T-helper 22 cell (primary cell): ENCODE data around the gene MLLT3.

Source experiments
- DNase-seq: peaks from one replicate; pipeline ENCODE4 v3.0.0-alpha.2; 2020; ENCODE audit warnings: low read depth

The MLLT3 gene

GRCh38 chr9:20625003-20625349 is 2.7 kb upstream of the MLLT3 start:
- DNase-seq, result no peak

DNA sequence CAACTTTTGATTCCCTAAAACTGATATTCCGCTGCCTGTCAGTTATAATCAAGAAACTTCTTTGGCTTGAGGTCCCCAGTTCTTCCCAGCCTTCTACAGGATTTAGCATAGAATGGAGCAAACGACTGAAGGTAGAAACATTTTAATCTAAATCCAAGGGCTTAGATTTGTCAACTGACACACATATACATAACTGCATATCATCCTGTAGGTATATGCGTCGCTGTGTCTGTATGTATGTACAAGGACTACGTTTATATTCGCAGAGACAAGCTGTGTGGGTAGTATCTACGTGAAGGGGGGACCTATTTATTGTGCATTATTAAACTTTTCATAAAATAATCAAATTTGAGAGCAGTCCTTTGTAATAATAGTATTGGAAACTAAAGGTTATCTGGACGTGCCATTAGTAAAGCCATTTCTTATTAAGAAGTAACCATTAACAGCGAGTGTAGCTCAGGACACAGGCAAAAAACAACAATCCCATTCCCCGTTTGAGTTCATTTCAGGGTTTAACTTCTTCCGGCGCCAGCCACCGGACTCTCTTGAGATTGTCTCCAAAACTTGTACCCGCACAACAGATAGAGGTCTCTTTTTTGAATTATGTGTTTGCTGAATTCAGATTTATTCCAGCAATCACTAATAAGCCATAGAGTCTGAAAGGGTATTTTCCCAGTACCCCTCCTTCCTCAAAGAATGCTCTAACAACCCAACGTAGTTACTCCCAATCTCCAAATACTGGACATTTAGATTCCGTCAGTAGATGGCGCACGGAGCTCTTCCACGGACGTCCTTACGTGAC is 2.1 kb upstream of the MLLT3 start:
- no peak for DNase-seq

DNA sequence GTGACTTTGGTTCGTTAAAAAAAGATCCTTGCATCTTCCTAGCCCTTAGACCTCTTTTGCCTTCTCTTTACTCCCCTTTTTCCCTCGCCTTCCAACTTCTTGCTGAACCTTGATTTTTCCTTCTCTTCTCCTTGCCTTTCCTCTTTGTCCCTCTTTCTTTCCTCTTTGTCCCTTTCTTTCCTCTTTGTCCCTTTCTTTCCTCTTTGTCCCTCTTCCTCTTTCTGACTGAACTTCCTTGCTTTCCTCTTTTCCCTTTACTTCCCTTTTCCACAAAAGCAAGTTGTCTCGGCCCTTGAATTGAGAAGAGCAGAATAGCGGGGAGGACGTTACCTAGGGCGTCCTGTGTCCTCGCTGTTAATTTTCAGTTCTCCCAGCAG is 1.4 kb upstream of the MLLT3 start:
- DNase-seq, result no peak

DNA sequence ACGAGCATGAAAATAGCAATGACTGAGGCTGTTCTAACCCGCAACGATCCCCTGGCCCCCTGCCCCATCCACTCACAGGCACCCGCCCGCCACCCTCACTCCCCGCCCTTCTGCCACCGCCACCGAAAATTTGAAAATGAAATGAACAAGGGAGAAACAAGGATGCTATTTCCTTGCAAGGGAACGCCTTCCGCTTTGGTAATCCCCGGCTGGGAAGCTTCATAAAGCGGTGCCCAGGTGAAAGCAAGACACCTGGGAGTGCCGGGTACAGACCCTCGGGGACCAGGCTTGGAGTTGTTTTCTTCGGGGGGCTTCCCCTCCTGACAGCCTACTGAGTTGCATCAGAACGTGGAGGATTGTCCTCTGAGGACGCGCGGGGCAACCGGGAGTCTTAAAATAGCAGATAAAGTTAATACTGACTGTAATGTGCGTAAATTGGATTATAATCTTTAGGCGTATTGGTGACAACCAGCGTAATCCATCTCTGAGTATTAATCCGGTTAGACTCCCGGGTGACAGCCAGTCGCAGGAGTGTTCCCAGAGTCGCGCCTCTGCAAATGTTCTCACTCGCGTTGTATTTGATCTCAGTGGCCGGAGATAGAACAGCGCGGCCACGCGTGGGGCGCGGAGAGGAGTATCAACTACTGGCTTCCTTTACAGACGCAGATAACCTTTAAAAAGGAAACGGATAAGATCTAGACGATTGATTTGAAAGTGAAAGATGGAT is 885 bp upstream of the MLLT3 start:
- peak; percentile 59 for DNase-seq

GRCh38 chr9:20621471-20622329 is 599 bp downstream of the MLLT3 start:
- peak; percentile 72 for DNase-seq

DNA sequence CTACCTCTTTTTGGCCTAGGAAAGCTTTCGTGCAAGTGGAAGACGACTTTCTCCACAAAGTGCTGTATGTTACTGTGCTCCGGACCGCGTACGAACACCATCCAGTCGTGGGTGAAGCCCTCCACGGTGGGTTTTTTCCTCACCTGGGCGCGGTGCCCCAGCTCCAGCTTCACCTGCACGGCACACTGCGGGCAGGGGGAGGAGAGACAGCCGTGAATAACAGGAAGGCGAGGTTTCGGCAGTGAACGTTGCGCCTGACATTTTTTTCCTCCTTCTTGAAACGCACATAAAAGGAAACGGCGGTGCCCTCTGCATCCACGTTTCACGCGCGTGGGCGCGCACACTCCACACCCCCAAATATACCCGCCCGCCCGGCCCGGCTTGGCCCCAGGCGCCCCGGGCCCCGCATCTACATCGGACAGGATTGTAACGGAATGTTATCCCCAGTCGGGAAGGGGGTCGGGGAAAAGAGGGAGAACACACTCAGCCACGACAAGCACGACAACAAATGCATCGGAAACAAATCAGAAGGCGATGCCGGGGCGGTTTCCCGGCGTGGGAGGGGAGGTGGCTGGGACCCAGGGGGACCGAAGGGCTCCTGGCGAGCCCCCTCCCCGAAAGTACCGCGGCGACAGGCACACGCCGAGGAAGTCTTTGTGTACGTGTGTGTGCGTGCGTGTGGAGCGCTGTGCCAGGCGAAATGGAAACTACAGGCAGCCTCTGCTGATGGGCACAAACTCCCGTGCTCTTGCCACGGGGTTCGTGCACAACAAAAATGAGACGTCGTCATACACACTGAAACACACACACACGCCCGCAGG is 1.4 kb downstream of the MLLT3 start:
- peak; percentile 41 for DNase-seq

DNA sequence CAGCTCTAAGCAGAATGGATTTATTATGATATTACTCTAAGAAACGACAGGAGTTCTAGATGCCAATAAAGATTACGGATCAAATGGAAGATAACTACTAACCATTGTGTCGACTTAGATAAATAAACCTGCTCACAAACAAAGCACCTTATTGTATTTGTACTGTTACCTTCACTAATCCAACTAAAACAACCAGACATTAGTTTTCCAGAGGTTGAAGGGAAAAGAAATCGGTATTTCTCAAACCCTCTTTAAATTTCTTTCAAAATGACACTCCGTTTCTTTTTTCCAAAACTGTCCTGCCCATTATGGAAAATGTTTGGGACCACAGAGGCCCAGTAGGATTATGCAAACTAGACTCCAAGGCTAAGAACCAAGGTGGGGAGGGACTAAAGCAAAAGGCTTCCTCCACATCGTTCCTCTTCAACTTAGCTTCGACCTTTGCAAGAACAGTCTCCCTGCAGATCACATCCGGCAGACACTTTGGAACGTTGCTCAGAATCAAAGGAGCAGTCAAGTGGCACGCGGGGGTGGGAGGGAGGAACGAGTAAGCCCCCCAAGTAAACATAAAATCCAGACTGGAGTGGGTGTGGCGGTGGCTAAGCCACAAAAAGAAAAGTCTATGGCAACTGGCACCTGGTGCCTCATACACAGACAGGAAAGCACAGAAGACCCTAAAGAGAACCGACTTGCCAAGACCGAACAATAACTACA is 2.7 kb downstream of the MLLT3 start:
- DNase-seq, result no peak

DNA sequence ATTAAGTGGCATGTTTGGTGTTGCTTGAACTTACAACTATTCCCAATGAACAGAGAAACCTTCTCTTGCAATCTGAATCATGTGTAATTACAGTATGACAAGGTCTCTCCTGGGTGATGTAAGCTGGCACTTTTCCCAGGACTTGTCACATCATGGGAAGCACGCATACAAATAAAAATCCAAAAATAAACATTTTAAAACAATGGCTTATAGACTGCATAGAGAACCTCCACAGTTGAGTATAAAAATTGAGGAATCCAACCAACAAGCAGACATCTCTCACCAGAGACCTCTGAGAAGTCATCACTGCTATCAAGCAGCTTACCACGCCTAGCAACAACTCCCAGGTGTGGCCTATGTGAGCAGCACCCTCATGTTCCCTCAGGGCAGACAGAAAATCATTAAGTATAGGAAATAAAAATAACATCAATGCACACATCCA is 3.9 kb downstream of the MLLT3 start:
- no peak for DNase-seq

DNA sequence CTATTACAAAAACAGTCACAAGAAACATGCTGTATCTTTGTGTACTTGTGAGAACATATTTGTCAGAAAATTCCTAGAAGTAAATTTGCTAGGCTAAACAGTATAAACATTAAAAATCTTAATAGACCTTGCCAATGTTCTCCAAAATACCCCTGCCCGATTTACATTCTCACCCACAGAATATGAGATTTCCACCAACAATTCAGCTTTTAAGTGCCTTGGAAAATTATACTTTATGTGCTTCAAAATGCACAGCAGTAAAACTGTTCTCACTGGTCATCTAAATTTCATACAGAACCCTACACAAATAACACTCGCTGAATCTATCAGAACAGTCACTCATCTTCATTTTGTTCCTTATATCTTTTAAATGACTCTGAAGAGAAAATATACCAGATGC is 5.5 kb downstream of the MLLT3 start:
- no peak for DNase-seq

DNA sequence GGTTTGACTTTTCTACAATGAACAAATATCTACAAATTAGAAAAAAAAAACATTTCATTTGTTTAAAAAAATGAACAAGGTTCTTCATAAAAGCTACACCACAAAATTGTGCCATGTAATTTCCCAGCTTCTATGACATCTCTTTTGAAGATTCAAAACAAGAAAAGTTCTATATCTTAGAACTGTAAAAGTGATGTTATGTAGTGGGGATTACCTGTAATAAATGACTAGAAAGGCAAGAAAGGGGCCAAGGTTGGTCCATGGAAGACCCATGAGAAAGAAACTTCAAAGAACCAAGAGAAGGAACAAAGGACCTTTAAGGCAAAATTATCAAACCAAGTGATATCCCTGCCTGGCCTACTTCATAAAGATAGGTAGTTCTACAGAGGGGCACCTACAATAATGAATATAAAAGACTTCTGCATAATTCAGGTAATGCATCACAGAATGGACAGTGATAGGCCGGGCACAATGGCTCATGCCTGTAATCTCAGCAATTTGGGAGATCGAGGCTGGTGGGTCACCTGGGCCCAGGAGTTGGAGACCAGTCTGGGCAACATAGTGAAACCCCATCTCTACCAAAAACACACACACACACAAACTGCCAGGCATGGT is 7.6 kb downstream of the MLLT3 start:
- no peak for DNase-seq

- no peak for DNase-seq
Observed at GRCh38 chr9:20611691-20612287, 10.5 kb downstream of the MLLT3 start.

DNA sequence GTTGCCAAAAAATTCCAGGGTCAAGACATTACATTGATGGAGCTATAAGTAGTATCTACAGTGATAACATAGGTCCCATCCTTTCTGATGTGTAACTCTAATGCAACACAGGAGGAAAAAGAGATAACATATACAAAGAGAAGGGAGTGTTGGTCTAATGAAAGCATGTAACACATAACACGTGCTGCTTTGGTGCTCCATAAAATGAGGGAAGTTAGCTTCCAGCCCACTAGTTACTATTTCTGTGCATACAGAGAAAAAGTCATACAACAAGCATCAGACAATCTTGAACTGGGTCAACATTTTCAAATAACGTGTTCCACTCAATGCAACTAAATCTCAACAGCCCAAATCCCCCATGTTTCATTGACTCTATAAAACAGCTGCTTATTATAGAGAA is 11.7 kb downstream of the MLLT3 start:
- DNase-seq, result no peak

GRCh38 chr9:20608582-20608981 is 13.7 kb downstream of the MLLT3 start:
- no peak for DNase-seq

GRCh38 chr9:20606652-20607051 is 15.6 kb downstream of the MLLT3 start:
- no peak for DNase-seq

- DNase-seq, result no peak
Observed at GRCh38 chr9:20604562-20604961, 17.7 kb downstream of the MLLT3 start.

GRCh38 chr9:20603524-20604268 is 18.6 kb downstream of the MLLT3 start:
- DNase-seq, result no peak

DNA sequence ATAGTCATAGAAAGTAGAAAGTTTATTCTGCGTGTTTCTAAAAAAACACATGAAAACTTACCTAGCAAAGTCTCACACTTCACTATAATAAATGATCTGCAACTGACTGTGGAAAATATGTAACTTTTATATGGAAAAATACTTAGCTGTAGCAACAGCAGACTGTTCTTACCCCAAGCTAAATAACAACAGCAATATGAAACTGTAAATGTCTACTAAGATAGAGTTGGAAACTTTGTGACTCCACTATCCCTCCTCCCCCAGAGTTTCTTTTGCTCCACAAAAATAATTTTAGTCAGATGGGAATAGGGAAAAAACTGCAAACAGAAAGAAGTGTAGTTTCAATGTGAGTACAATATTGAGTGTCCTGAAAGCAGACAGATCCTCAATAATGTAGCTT is 21.0 kb downstream of the MLLT3 start:
- no peak for DNase-seq

- DNase-seq, result no peak
Observed at GRCh38 chr9:20599195-20599594, 23.1 kb downstream of the MLLT3 start.

DNA sequence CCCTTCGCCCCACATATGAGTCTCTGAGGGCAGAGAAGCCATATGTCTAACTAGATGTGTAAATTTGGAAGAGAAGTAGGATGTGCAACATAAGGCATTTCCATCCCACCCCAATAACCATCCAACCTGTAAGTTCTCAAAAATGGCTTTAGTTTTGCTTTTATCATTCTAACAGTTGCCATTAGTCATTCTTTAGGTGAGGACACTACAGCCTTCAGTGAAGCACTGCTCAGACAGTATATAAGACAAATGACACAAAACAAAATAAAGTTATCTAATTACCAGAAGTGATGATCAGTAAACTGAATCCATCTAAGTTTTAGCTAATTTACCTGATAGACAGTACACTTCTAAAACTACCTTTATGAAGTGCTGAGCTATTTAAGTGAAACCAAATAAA is 23.9 kb downstream of the MLLT3 start:
- DNase-seq, result no peak

- DNase-seq, result no peak
Observed at GRCh38 chr9:20597862-20598261, 24.4 kb downstream of the MLLT3 start.
